Ramos (cell line): Measurements from ENCODE around the gene TAGLN2.

Source experiments
- in situ Hi-C: fragments of 300-500 bp; cut with MboI; formaldehyde crosslinking; loops from one replicate; pipeline ENCODE4 v1.14.3; 2022; ENCODE audit warnings: low sequenced_read_pairs; ENCODE audit not compliant: unreplicated experiment

Gene TAGLN2

GRCh38 chr1:159937054-159937750 lies 11.9 kb upstream of the TAGLN2 start:
- in situ Hi-C loops = loop anchor here (5.0 kb wide), 1 partner anchor 70 kb away; no protein-coding TSS in a partner anchor

- in situ Hi-C loops = loop anchor here (5.0 kb wide), 1 partner anchor 71 kb away; no protein-coding TSS in a partner anchor
Observed at GRCh38 chr1:159936273-159936904, 11.1 kb upstream of the TAGLN2 start.

GRCh38 chr1:159935719-159936272 lies 10.5 kb upstream of the TAGLN2 start:
- in situ Hi-C loops = loop anchor here (5.0 kb wide), 1 partner anchor 72 kb away; no protein-coding TSS in a partner anchor

- in situ Hi-C loops = loop anchor here (5.0 kb wide), 1 partner anchor 72 kb away; no protein-coding TSS in a partner anchor
Observed at GRCh38 chr1:159935305-159935704, 10.0 kb upstream of the TAGLN2 start.

- in situ Hi-C loops = loop anchor here (5.0 kb wide), 1 partner anchor 73 kb away; no protein-coding TSS in a partner anchor
Observed at GRCh38 chr1:159934136-159935039, 9.1 kb upstream of the TAGLN2 start.

- in situ Hi-C loops = no loop called here
Observed at GRCh38 chr1:159933347-159933746, 8.0 kb upstream of the TAGLN2 start.

GRCh38 chr1:159932296-159933285 lies 7.3 kb upstream of the TAGLN2 start:
- in situ Hi-C loops = no loop called here

- in situ Hi-C loops = no loop called here
Observed at GRCh38 chr1:159931795-159932173, 6.5 kb upstream of the TAGLN2 start.

- in situ Hi-C loops = no loop called here
Observed at GRCh38 chr1:159931101-159931794, 5.9 kb upstream of the TAGLN2 start.

- in situ Hi-C loops = no loop called here
Observed at GRCh38 chr1:159930634-159931033, 5.3 kb upstream of the TAGLN2 start.

- in situ Hi-C loops = no loop called here
Observed at GRCh38 chr1:159930216-159930615, 4.9 kb upstream of the TAGLN2 start.

- in situ Hi-C loops = no loop called here
Observed at GRCh38 chr1:159929155-159930051, 4.1 kb upstream of the TAGLN2 start.

- in situ Hi-C loops = no loop called here
Observed at GRCh38 chr1:159928491-159929050, 3.3 kb upstream of the TAGLN2 start.

GRCh38 chr1:159927849-159928431 lies 2.6 kb upstream of the TAGLN2 start:
- in situ Hi-C loops = no loop called here

GRCh38 chr1:159927211-159927848 lies 2.0 kb upstream of the TAGLN2 start:
- in situ Hi-C loops = no loop called here

GRCh38 chr1:159925719-159926078 lies 392 bp upstream of the TAGLN2 start:
- in situ Hi-C loops = no loop called here
